Hepatocyte (in vitro differentiated cells): ENCODE results near the gene IFI27L1. TPM values are rescaled to one million over a fixed set of nuclear protein-coding genes. Genes with fewer than 3 reads are reported as not detected.
A peak's percentile ranks its signal among the peaks of the same experiment; 100 is the strongest.

Experiments
- DNase-seq: peaks from one replicate; pipeline ENCODE4 v3.0.0-alpha.2; 2016; ENCODE audit warnings: low spot score
- H2AFZ ChIP-seq: fragments of 200-600 bp; sonication (generic); 2 replicates; pipeline ENCODE4 v1.6.0; 2016; ENCODE audit warnings: antibody characterized with exemption, mild to moderate bottlenecking
- H3K27ac ChIP-seq: fragments of 200-600 bp; sonication (generic); 2 replicates; pipeline ENCODE4 v1.5.1; 2016; ENCODE audit warnings: mild to moderate bottlenecking
- H3K27me3 ChIP-seq: fragments of 200-600 bp; sonication (generic); 2 replicates; pipeline ENCODE4 v1.6.1; 2016
- H3K36me3 ChIP-seq: fragments of 200-600 bp; sonication (generic); replicated peaks from 2 replicates; pipeline ENCODE4 v1.5.1; 2016; ENCODE audit warnings: low read depth; ENCODE audit not compliant: insufficient read depth
- H3K4me1 ChIP-seq: fragments of 200-600 bp; sonication (generic); 2 replicates; pipeline ENCODE4 v1.5.1; 2016; ENCODE audit warnings: mild to moderate bottlenecking, moderate library complexity; ENCODE audit not compliant: insufficient read depth
- H3K4me2 ChIP-seq: fragments of 200-600 bp; sonication (generic); 2 replicates; pipeline ENCODE4 v1.6.0; 2016
- H3K4me3 ChIP-seq: fragments of 200-600 bp; sonication (generic); 2 replicates; pipeline ENCODE4 v1.5.1; 2016; ENCODE audit warnings: mild to moderate bottlenecking
- H3K79me2 ChIP-seq: fragments of 200-600 bp; sonication (generic); 2 replicates; pipeline ENCODE4 v1.6.0; 2017; ENCODE audit warnings: mild to moderate bottlenecking
- H3K9me2 ChIP-seq: fragments of 200-600 bp; sonication (generic); replicated peaks from 2 replicates; pipeline ENCODE4 v1.6.0; 2017; ENCODE audit warnings: mild to moderate bottlenecking; ENCODE audit not compliant: insufficient read depth
- H3K9me3 ChIP-seq: fragments of 200-600 bp; sonication (generic); 2 replicates; pipeline ENCODE4 v1.5.1; 2016; ENCODE audit warnings: low read depth, mild to moderate bottlenecking
- H4K20me1 ChIP-seq: fragments of 200-600 bp; sonication (generic); 2 replicates; pipeline ENCODE4 v1.6.0; 2016; ENCODE audit warnings: mild to moderate bottlenecking; ENCODE audit not compliant: insufficient read depth, poor library complexity, severe bottlenecking
- CTCF ChIP-seq: fragments of 200-600 bp; sonication (generic); IDR thresholded peaks from 2 replicates; pipeline ENCODE4 v1.5.1; 2016; ENCODE audit warnings: antibody characterized with exemption, mild to moderate bottlenecking; ENCODE audit not compliant: poor library complexity
- EZH2 ChIP-seq: fragments of 200-600 bp; sonication (generic); IDR thresholded peaks from 2 replicates; pipeline ENCODE4 v1.6.1; 2016; ENCODE audit warnings: antibody characterized with exemption, mild to moderate bottlenecking, borderline replicate concordance
- EZH2phosphoT487 ChIP-seq: fragments of 200-600 bp; sonication (generic); IDR thresholded peaks from one replicate; pipeline ENCODE4 v1.6.1; 2018; ENCODE audit warnings: antibody characterized with exemption, mild to moderate bottlenecking, low read depth, moderate library complexity; ENCODE audit not compliant: unreplicated experiment, severe bottlenecking
- WGBS: methylation state at CpG from one replicate; pipeline ENCODE4 v1.1.6; 2016; ENCODE audit warnings: low lambda C conversion rate; ENCODE audit errors: missing lambda C conversion rate; 5-methylcytosine and 5-hydroxymethylcytosine counted together
- polyA plus RNA-seq: library from polyadenylated mRNA; unstranded; fragments of >200 nt; fragmentation: Nextera tagmentation; extraction: Ambion mirVana; gene quantifications from 2 replicates; pipeline ENCODE4 v1.2.1, GENCODE V29; 2016
- total RNA-seq: library from RNA; depleted of rRNA; stranded (reverse); fragments of >200 nt; gene quantifications from 2 replicates; pipeline ENCODE4 v1.2.3, GENCODE V29; 2014

The IFI27L1 gene
- total and polyA plus RNA-seq, 2 experiments from 2014 or later = 18.9 to 29.4 TPM

GRCh38 chr14:94036313-94037167 is 44.6 kb upstream of the IFI27L1 start:
- Histone ChIP-seq H3K4me2 (no peak overlapping the region), H3K27me3 (no peaks in the 10 kb centered on the region), H3K36me3 (no peaks in the 10 kb centered on the region), H2AFZ (no peak overlapping the region), H3K9me3 (no peaks in the 10 kb centered on the region), H3K27ac (no peak overlapping the region), H4K20me1 (no peaks in the 10 kb centered on the region), H3K9me2 (no peaks in the 10 kb centered on the region), H3K4me3 (no peak overlapping the region), H3K4me1 (no peaks in the 10 kb centered on the region), H3K79me2 (no peaks in the 10 kb centered on the region)
- WGBS = 37% methylated on average over 12 of the region's 12 CpGs
- TF ChIP-seq EZH2phosphoT487 = no peak
- TF ChIP-seq CTCF = peak; percentile 68
- peak; percentile 80 for DNase-seq

DNA sequence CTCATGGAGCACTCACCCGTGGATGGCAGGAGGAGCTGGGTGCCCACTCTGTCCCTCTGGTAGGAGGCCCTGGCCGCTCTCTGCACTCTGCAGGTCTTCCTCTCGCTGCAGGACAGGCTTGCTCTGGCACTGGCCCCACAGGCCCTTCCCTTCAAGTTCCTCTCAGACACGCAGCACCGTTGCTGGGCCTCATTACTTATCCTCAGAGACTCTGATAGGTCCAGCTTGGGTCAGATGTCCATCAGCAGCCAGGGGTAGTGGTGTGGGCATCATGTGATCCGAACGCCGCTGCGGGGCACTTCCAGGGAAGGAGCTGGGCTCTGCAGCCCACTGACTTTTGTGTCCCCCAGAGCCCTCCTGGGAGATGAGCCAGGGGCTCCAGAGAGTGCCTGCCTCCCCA is 43.2 kb upstream of the IFI27L1 start:
- Histone ChIP-seq H4K20me1 (no peaks in the 10 kb centered on the region), H3K4me2 (no peak overlapping the region), H3K36me3 (no peaks in the 10 kb centered on the region), H3K27ac (no peak overlapping the region), H3K4me1 (no peaks in the 10 kb centered on the region), H3K9me3 (no peaks in the 10 kb centered on the region), H2AFZ (no peak overlapping the region), H3K79me2 (no peaks in the 10 kb centered on the region), H3K27me3 (no peaks in the 10 kb centered on the region), H3K4me3 (no peak overlapping the region), H3K9me2 (no peaks in the 10 kb centered on the region)
- no peak for TF ChIP-seq CTCF
- no peak for TF ChIP-seq EZH2phosphoT487
- TF ChIP-seq EZH2 = no peak
- no peak for DNase-seq
- WGBS = 95% methylated on average over 9 of the region's 9 CpGs

DNA sequence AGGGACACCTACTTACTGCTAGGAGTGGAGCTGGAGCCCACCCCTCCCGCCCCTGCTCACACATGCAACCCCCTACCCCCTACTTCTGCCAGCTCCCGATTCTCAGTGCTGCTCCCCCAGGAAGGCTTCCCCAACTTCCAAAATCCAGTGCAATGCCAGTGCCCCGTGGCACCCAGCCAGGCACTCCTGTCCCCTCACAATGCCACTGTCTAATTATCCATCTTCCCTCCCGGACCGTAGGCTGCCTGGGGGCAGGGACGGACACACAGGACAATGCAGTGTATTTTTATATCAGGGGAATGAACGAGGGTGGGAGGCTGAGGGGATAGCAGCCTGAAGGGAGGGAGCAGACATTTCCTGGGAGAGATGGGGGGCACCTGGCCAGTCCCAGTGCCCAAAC is 42.6 kb upstream of the IFI27L1 start:
- 86% methylated on average over 7 of the region's 7 CpGs for WGBS
- no peaks in the 10 kb centered on the region for H3K9me2 ChIP-seq
- no peak overlapping the region for H2AFZ ChIP-seq
- H3K4me1 ChIP-seq = no peaks in the 10 kb centered on the region
- H3K36me3 ChIP-seq = no peaks in the 10 kb centered on the region
- DNase-seq = no peak
- H3K4me2 ChIP-seq = no peak overlapping the region
- no peak for TF ChIP-seq CTCF
- TF ChIP-seq EZH2phosphoT487 = no peak
- no peak for TF ChIP-seq EZH2
- H3K9me3 ChIP-seq = no peaks in the 10 kb centered on the region
- no peaks in the 10 kb centered on the region for H4K20me1 ChIP-seq
- H3K27me3 ChIP-seq = no peaks in the 10 kb centered on the region
- no peak overlapping the region for H3K4me3 ChIP-seq
- no peaks in the 10 kb centered on the region for H3K79me2 ChIP-seq
- H3K27ac ChIP-seq = no peak overlapping the region
